Type B pancreatic cell (in vitro differentiated cells): Measurements from ENCODE around the gene OTOP2. TPM values are rescaled to one million over a fixed set of nuclear protein-coding genes. Genes with fewer than 3 reads are reported as not detected.

Source experiments
- DNase-seq: peaks from one replicate; pipeline ENCODE4 v3.0.0; 2021; ENCODE audit warnings: mixed read lengths; ENCODE audit not compliant: unreplicated experiment; ENCODE audit errors: extremely low spot score
- H3K27ac Mint-ChIP-seq: 2 replicates; pipeline ENCODE4 v1.8.0; 2021; ENCODE audit warnings: mild to moderate bottlenecking, mixed read lengths
- H3K27me3 Mint-ChIP-seq: 2 replicates; pipeline ENCODE4 v1.8.0; 2021; ENCODE audit warnings: mixed read lengths
- H3K36me3 Mint-ChIP-seq: 2 replicates; pipeline ENCODE4 v1.8.0; 2021; ENCODE audit warnings: mixed read lengths
- H3K4me1 Mint-ChIP-seq: one replicate; pipeline ENCODE4 v1.8.0; 2021; ENCODE audit warnings: mixed read lengths; ENCODE audit not compliant: unreplicated experiment
- H3K4me3 Mint-ChIP-seq: 2 replicates; pipeline ENCODE4 v1.8.0; 2021; ENCODE audit warnings: mild to moderate bottlenecking, mixed read lengths
- H3K9me3 Mint-ChIP-seq: 2 replicates; pipeline ENCODE4 v1.8.0; 2021; ENCODE audit warnings: mixed read lengths
- CTCF ChIP-seq: fragments of 200-600 bp; sonication (generic); conservative IDR thresholded peaks from 2 replicates; pipeline ENCODE4 v1.5.0; 2021; ENCODE audit warnings: antibody characterized with exemption, mild to moderate bottlenecking
- total RNA-seq: library from RNA; stranded (reverse); gene quantifications from 2 replicates; pipeline ENCODE4 v1.2.1, GENCODE V29; 2021; ENCODE audit warnings: low replicate concordance

The OTOP2 gene
- total RNA-seq, 1 donor from 2014 or later: not detected

- DNase-seq: no peak
- no peaks in the 10 kb centered on the region for H3K36me3 Mint-ChIP-seq
- TF ChIP-seq CTCF: no peak
- peak overlapping the region; percentile 83 for H3K4me3 Mint-ChIP-seq
- peaks cover 40% of the 10 kb centered on the region for H3K27me3 Mint-ChIP-seq
- peaks cover 9% of the 10 kb centered on the region for H3K4me1 Mint-ChIP-seq
- H3K27ac Mint-ChIP-seq: peak overlapping the region; percentile 46
- H3K9me3 Mint-ChIP-seq: no peaks in the 10 kb centered on the region
Observed at GRCh38 chr17:74970395-74970794, 46.3 kb downstream of the OTOP2 start.

GRCh38 chr17:74971069-74971841 is 47.2 kb downstream of the OTOP2 start:
- TF ChIP-seq CTCF: no peak
- Mint-ChIP-seq H3K27ac (peak overlapping the region; percentile 50), H3K36me3 (no peaks in the 10 kb centered on the region), H3K9me3 (no peaks in the 10 kb centered on the region), H3K4me3 (peak overlapping the region; percentile 83), H3K27me3 (peaks cover 46% of the 10 kb centered on the region), H3K4me1 (peaks cover 9% of the 10 kb centered on the region)
- no peak for DNase-seq

- no peak overlapping the region for H3K27ac Mint-ChIP-seq
- H3K4me3 Mint-ChIP-seq: peak overlapping the region; percentile 83
- H3K4me1 Mint-ChIP-seq: peaks cover 9% of the 10 kb centered on the region
- no peak for TF ChIP-seq CTCF
- H3K9me3 Mint-ChIP-seq: no peaks in the 10 kb centered on the region
- peaks cover 47% of the 10 kb centered on the region for H3K27me3 Mint-ChIP-seq
- no peaks in the 10 kb centered on the region for H3K36me3 Mint-ChIP-seq
- no peak for DNase-seq
Observed at GRCh38 chr17:74971842-74972106, 47.7 kb downstream of the OTOP2 start.

GRCh38 chr17:74972107-74972972 is 48.3 kb downstream of the OTOP2 start, which contains the start of gene HID1:
Gene HID1, minus strand, starts transcription at chr17:74972759. Its CDS starts 103 bp downstream, at chr17:74972656.
- no peaks in the 10 kb centered on the region for H3K36me3 Mint-ChIP-seq
- H3K27ac Mint-ChIP-seq: peak within 1 kb of the TSS; percentile 50
- no peaks in the 10 kb centered on the region for H3K9me3 Mint-ChIP-seq

GRCh38 chr17:74972973-74973328 is 48.9 kb downstream of the OTOP2 start:
- no peak for DNase-seq
- peak overlapping the region; percentile 6 for H3K27ac Mint-ChIP-seq
- H3K27me3 Mint-ChIP-seq: peaks cover 51% of the 10 kb centered on the region
- H3K4me1 Mint-ChIP-seq: peaks cover 9% of the 10 kb centered on the region
- H3K9me3 Mint-ChIP-seq: no peaks in the 10 kb centered on the region
- peak overlapping the region; percentile 82 for H3K4me3 Mint-ChIP-seq
- H3K36me3 Mint-ChIP-seq: no peaks in the 10 kb centered on the region
- no peak for TF ChIP-seq CTCF

More at GRCh38 chr17:74972107-74972972, 48.3 kb downstream of the OTOP2 start, which contains the start of gene HID1:
- TF ChIP-seq CTCF: no peak
- Mint-ChIP-seq H3K4me1 (peaks cover 9% of the 10 kb centered on the region), H3K27me3 (peaks cover 49% of the 10 kb centered on the region), H3K4me3 (peak within 1 kb of the TSS; percentile 83)
- DNase-seq: peak; percentile 70
